Upper lobe of left lung (tissue), 4 donors: ENCODE data around the gene STXBP3.

ENCODE experiments used
- POLR2A ChIP-seq, 4 donors: fragments of 450-650 bp; IDR thresholded peaks; one replicate each; pipeline ENCODE4 v1.5.1; 2016 to 2017; ENCODE audit warnings: antibody characterized with exemption in 4 of 4, mild to moderate bottlenecking in 2 of 4
- POLR2AphosphoS5 ChIP-seq, 2 donors: sonication (generic); formaldehyde crosslinking; IDR thresholded peaks; one replicate each; pipeline ENCODE4 v1.5.1; 2017; ENCODE audit warnings: antibody characterized with exemption in 2 of 2
- TF ChIP-seq, protein P1 (sequence below), 6 experiments: fragments of 450-650 bp in 4 of 6; fragments of 200-600 bp in 2 of 6; sonication (generic) in 2 of 6; IDR thresholded peaks; one replicate each; pipeline ENCODE4 v1.5.1; 2016 to 2019; ENCODE audit warnings: antibody characterized with exemption in 6 of 6

DNA sequence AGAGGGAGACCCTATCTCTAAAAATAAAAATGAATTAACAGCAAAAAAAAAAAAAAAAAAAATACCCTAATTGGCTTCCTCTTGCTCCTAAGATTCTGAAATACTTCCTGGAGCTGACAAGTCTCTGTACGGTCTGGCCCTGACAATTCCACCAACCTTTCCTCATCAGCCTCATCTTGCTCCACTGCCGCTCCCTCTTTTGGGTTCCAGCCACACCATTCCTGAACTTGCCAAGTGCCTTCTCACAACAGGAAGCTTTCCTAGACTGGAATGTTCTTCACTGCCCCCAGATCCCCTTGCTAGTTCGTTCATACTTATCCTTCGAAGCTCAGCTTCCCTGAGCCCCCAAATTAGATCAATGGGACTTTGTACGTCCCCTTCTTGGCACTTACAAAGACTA, 73.4 kb downstream of the STXBP3 start:
- TF ChIP-seq, protein P1, sequence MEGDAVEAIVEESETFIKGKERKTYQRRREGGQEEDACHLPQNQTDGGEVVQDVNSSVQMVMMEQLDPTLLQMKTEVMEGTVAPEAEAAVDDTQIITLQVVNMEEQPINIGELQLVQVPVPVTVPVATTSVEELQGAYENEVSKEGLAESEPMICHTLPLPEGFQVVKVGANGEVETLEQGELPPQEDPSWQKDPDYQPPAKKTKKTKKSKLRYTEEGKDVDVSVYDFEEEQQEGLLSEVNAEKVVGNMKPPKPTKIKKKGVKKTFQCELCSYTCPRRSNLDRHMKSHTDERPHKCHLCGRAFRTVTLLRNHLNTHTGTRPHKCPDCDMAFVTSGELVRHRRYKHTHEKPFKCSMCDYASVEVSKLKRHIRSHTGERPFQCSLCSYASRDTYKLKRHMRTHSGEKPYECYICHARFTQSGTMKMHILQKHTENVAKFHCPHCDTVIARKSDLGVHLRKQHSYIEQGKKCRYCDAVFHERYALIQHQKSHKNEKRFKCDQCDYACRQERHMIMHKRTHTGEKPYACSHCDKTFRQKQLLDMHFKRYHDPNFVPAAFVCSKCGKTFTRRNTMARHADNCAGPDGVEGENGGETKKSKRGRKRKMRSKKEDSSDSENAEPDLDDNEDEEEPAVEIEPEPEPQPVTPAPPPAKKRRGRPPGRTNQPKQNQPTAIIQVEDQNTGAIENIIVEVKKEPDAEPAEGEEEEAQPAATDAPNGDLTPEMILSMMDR (IDR thresholded peaks at IDR 0.05), result no peak
- TF ChIP-seq POLR2AphosphoS5 (IDR thresholded peaks at IDR 0.05), result no peak
- TF ChIP-seq POLR2A (IDR thresholded peaks at IDR 0.05), result no peak
